Stimulated activated CD8-positive, alpha-beta memory T cell treated with anti-CD3 and anti-CD28 coated beads, Interleukin-15, amount 100 ng/mL, for 4 hours (primary cell): Measurements from ENCODE around the gene HAVCR1.
"Not testable (repeated sequence)": the region's sequence is repeated elsewhere in the genome, so short reads cannot be mapped to it uniquely, and the experiment has no call there.

Experiments
- DNase-seq, 2 donors: peaks; one replicate each; pipeline ENCODE4 v3.0.0-alpha.2; 2020; ENCODE audit warnings: low read depth in 2 of 2

HAVCR1 gene

GRCh38 chr5:157049605-157050004 is 9.3 kb downstream of the HAVCR1 start:
- DNase-seq = no peak

GRCh38 chr5:157047898-157048297 is 11.0 kb downstream of the HAVCR1 start:
- no peak for DNase-seq

- not testable (repeated sequence) for DNase-seq
Measured at GRCh38 chr5:157047016-157047415, 11.9 kb downstream of the HAVCR1 start.

- DNase-seq = no peak
Measured at GRCh38 chr5:157046041-157046440, 12.9 kb downstream of the HAVCR1 start.

- DNase-seq = no peak
Measured at GRCh38 chr5:157045601-157046000, 13.3 kb downstream of the HAVCR1 start.

GRCh38 chr5:157038568-157039187 is 20.2 kb downstream of the HAVCR1 start:
- no peak for DNase-seq

- DNase-seq = not testable (repeated sequence)
Measured at GRCh38 chr5:157034106-157035072, 24.5 kb downstream of the HAVCR1 start.

- no peak for DNase-seq
Measured at GRCh38 chr5:157033071-157033583, 25.8 kb downstream of the HAVCR1 start.

GRCh38 chr5:157030692-157031091 is 28.2 kb downstream of the HAVCR1 start:
- DNase-seq = no peak

GRCh38 chr5:157029457-157029856 is 29.5 kb downstream of the HAVCR1 start:
- DNase-seq = no peak

GRCh38 chr5:157027663-157028062 is 31.3 kb downstream of the HAVCR1 start:
- DNase-seq = not testable (repeated sequence)

GRCh38 chr5:157026789-157027424 is 32.0 kb downstream of the HAVCR1 start:
- no peak for DNase-seq

- peak; percentile 38 to 41 for DNase-seq
Measured at GRCh38 chr5:157025093-157025698, 33.7 kb downstream of the HAVCR1 start.

- no peak for DNase-seq
Measured at GRCh38 chr5:157024208-157024959, 34.5 kb downstream of the HAVCR1 start.

GRCh38 chr5:157022024-157022423 is 36.9 kb downstream of the HAVCR1 start:
- DNase-seq = no peak

GRCh38 chr5:157020511-157021222 is 38.2 kb downstream of the HAVCR1 start:
- no peak for DNase-seq

- DNase-seq = no peak
Measured at GRCh38 chr5:157020002-157020401, 38.9 kb downstream of the HAVCR1 start.

- not testable (repeated sequence) for DNase-seq
Measured at GRCh38 chr5:157014143-157014542, 44.8 kb downstream of the HAVCR1 start.

GRCh38 chr5:157006262-157006661 is 52.7 kb downstream of the HAVCR1 start:
- DNase-seq = no peak

- DNase-seq = no peak
Measured at GRCh38 chr5:157004893-157005551, 53.9 kb downstream of the HAVCR1 start.
